Ovary (tissue), 9 donors: ENCODE data around the gene HDHD3. TPM values are rescaled to one million over a fixed set of nuclear protein-coding genes. Genes with fewer than 3 reads are reported as not detected.
A peak's percentile ranks its signal among the peaks of the same experiment; 100 is the strongest.

ENCODE experiments used
- DNase-seq, 5 donors: peaks; one replicate each; pipeline ENCODE4 v3.0.0-alpha.2; 2019 to 2020
- H3K27ac ChIP-seq, 2 donors: fragments of 200-600 bp; one replicate each; pipeline versions ENCODE4 v1.5.1 to v1.8.0; 2019 to 2022
- H3K27me3 ChIP-seq: fragments of 200-600 bp; one replicate; pipeline ENCODE4 v1.8.0; 2022
- H3K36me3 ChIP-seq: fragments of 200-600 bp; sonication (generic); one replicate; pipeline ENCODE4 v1.5.1; 2019
- H3K4me1 ChIP-seq: one replicate; pipeline ENCODE4 v1.8.1; 2013; ENCODE audit warnings: mild to moderate bottlenecking, moderate library complexity; ENCODE audit not compliant: insufficient read depth
- H3K4me3 ChIP-seq: fragments of 200-600 bp; sonication (generic); one replicate; pipeline ENCODE4 v1.5.1; 2017
- H3K9me3 ChIP-seq, 2 donors: fragments of 200-600 bp in 1 of 2; sonication (generic) in 1 of 2; one replicate each; pipeline versions ENCODE4 v1.5.1 to v1.8.1; 2013 to 2019; ENCODE audit warnings: mild to moderate bottlenecking in 1 of 2, moderate library complexity in 1 of 2
- CTCF ChIP-seq, 3 donors: fragments of 450-650 bp in 2 of 3; fragments of 200-600 bp in 1 of 3; IDR thresholded peaks; one replicate each; pipeline versions ENCODE4 v1.5.1 to v1.8.0; 2016 to 2022; ENCODE audit warnings: antibody characterized with exemption in 3 of 3, mild to moderate bottlenecking in 1 of 3
- EP300 ChIP-seq: sonication (generic); formaldehyde crosslinking; IDR thresholded peaks from one replicate; pipeline ENCODE4 v1.6.1; 2017; ENCODE audit warnings: antibody characterized with exemption
- POLR2A ChIP-seq: fragments of 450-650 bp; IDR thresholded peaks from one replicate; pipeline ENCODE4 v1.6.1; 2017; ENCODE audit warnings: antibody characterized with exemption, mild to moderate bottlenecking, moderate library complexity
- WGBS, 3 donors: extraction: QIAGEN DNeasy Blood & Tissue Kit in 1 of 3; methylation state at CpG; one replicate each; pipeline versions ENCODE4 v1.1.5 to v1.1.7; 2013 to 2017; 5-methylcytosine and 5-hydroxymethylcytosine counted together
- intact Hi-C, 4 donors: fragments of 100-400 bp; cut with DNase I; formaldehyde crosslinking; loops; one replicate each; pipeline versions ENCODE4 v1.11.0 to v1.15.1; 2022 to 2023
- polyA plus RNA-seq, 2 donors: library from polyadenylated mRNA; stranded (reverse); fragments of 200-250 nt in 1 of 2; fragments of 350-450 nt in 1 of 2; fragmentation: Illumina TruSeq in 1 of 2; extraction: RNeasy Lipid Tissue Mini Kit (QIAGEN cat#74804) in 1 of 2; gene quantifications; one replicate each; pipeline ENCODE4 v1.2.3, GENCODE V29; 2013 to 2014
- total RNA-seq, 7 donors: library from RNA; depleted of rRNA in 2 of 7; stranded (reverse); fragments of >200 nt in 2 of 7; fragmentation: NEBNext Ultra II Directional in 3 of 7; extraction: Animal tissue kit (Norgen Biotek cat#: 25700) in 3 of 7; gene quantifications; one replicate each; pipeline versions ENCODE4 v1.1.0 to v1.2.4, GENCODE V29; 2016 to 2023
- donor health status: DM: no; HTN: no; CAD: no; lungs with moderate emphysema.
- donor health status: DM: no; HTN: no; CAD: no.
- donor health status: Bipolar disorder and iron deficiency.
- donor health status: DM: yes; HTN: yes; CAD: no.
- donor health status: DM: no; HTN: no; CAD: no.
- donor health status: DM: yes; HTN: yes; CAD: no.

HDHD3 gene
- total and polyA plus RNA-seq, 9 donors: 8.9 to 24.9 (median 21.1) TPM

DNA sequence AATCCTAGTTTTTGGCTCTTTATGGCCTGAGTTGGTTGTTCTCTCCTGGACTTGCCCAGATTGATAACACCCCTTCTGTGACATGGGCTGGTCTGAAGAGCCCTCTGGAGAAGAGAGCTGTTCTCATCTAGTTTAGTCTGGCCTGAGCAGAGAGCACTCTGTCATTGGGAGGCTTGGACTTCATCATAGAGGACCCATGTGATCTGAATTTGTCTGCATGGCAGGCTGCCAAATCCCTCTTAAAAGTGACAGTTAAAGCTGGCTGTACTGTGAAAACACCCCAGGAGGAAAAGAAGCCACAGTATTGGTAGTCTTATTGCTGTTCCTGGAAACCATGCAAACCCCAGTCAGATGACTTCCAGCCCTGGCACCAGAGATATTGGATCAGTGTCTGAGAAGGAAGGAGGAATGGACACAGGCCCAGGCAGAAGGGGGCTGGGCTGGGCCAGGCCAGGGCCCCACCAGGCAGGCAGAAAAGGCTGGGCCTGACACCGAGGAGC, 33.0 kb downstream of the HDHD3 start:
- Histone ChIP-seq H3K27me3 (no peaks in the 10 kb centered on the region), H3K36me3 (no peaks in the 10 kb centered on the region), H3K4me1 (peaks cover 3% of the 10 kb centered on the region), H3K27ac (no peak overlapping the region), H3K4me3 (no peak overlapping the region), H3K9me3 (no peaks in the 10 kb centered on the region)
- 50 to 70% (median 67%) methylated on average over 1 of the region's 1 CpG for WGBS, 3 donors
- TF ChIP-seq POLR2A (no peak), EP300 (no peak), CTCF (IDR thresholded peaks at IDR 0.05) (no peak)
- peak in 3 of 5 donors; percentile 41 to 58 (median 49) for DNase-seq
- intact Hi-C loops: loop anchor here in 1 of 4 donors (5.0 kb wide), 1 partner anchor 34 kb away; the partner anchor contains the start of gene HDHD3

DNA sequence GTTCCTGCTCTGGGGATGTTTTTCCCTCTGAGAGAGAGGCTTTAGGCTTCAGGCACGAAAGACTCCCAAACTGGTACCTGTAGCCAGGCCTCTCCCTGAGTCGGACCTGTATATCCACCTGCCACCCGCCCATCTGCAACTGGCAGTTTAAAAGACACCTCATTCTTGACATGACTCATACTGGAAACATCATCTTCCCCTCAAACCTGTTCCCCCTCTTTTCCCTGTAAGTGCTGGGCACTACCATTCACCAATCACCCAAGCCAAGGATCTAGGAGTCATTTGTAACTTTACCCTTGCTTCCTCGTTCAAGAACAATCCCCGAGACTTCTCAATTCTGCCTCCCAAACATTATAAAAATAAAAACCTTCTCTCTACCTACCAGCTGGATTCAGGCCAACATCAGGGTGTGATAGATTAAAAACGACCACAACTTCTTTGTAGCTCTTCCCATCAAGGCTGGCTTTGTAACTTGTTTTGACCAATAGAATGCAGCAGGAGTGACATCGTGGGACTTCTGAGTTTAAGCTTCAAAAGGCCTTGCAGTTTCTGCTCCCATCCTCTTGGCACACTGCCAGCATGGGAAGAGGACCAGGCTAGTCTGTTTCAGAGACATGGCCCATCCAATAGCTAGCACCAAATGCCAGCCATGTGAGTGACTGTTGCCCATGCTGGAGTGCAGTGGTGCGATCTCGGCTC, 34.9 kb downstream of the HDHD3 start:
- Histone ChIP-seq H3K4me3 (no peak overlapping the region), H3K4me1 (peaks cover 5% of the 10 kb centered on the region), H3K27ac (no peak overlapping the region), H3K27me3 (no peaks in the 10 kb centered on the region), H3K9me3 (no peaks in the 10 kb centered on the region), H3K36me3 (no peaks in the 10 kb centered on the region)
- 71 to 76% (median 75%) methylated on average over 9 of the region's 9 CpGs for WGBS, 3 donors
- no peak for TF ChIP-seq EP300
- no peak for TF ChIP-seq CTCF (IDR thresholded peaks at IDR 0.05)
- TF ChIP-seq POLR2A: no peak
- intact Hi-C loops: loop anchor here in 1 of 4 donors (5.0 kb wide), 1 partner anchor 35 kb away; the partner anchor contains the start of gene HDHD3
- peak in 1 of 5 donors; percentile 41 for DNase-seq

GRCh38 chr9:113340011-113340699, 36.6 kb downstream of the HDHD3 start, which contains the start of gene WDR31:
TSS of gene WDR31 (minus strand) at chr9:113340275. CDS start at chr9:113332022, 8,253 bp downstream.
- peak; percentile 61 for TF ChIP-seq POLR2A
- TF ChIP-seq EP300: no peak
- peak in 1 of 3 donors; percentile 18 for TF ChIP-seq CTCF (IDR thresholded peaks at IDR 0.05)
- WGBS, 3 donors: 0 to 1% (median 0%) methylated on average over 45 to 46 of the region's 46 CpGs
- H3K9me3 ChIP-seq: no peaks in the 10 kb centered on the region
- H3K4me3 ChIP-seq: peak within 1 kb of the TSS; percentile 82
- H3K27ac ChIP-seq: peak within 1 kb of the TSS; percentile 54 to 64
- H3K36me3 ChIP-seq: no peaks in the 10 kb centered on the region
- H3K27me3 ChIP-seq: no peaks in the 10 kb centered on the region
- intact Hi-C loops: loop anchor here in 1 of 4 donors (5.0 kb wide), 1 partner anchor 37 kb away; the partner anchor contains the start of gene HDHD3
- peak; percentile 79 to 92 (median 83) for DNase-seq
- H3K4me1 ChIP-seq: peaks cover 5% of the 10 kb centered on the region

GRCh38 chr9:113337714-113338113, 39.1 kb downstream of the HDHD3 start:
- DNase-seq: no peak
- no peak overlapping the region for H3K4me3 ChIP-seq
- no peaks in the 10 kb centered on the region for H3K27me3 ChIP-seq
- no peak overlapping the region for H3K27ac ChIP-seq
- 93 to 98% (median 97%) methylated on average over 2 of the region's 2 CpGs for WGBS, 3 donors
- H3K9me3 ChIP-seq: no peaks in the 10 kb centered on the region
- intact Hi-C loops: no loop called here
- peaks cover 5% of the 10 kb centered on the region for H3K4me1 ChIP-seq
- TF ChIP-seq POLR2A (no peak), CTCF (IDR thresholded peaks at IDR 0.05) (no peak), EP300 (no peak)
- H3K36me3 ChIP-seq: no peaks in the 10 kb centered on the region
